ENCODE measurements around the gene PRPF38B. TPM values are rescaled to one million over a fixed set of nuclear protein-coding genes. Genes with fewer than 3 reads are reported as not detected.
"Not testable (repeated sequence)": the region's sequence is repeated elsewhere in the genome, so short reads cannot be mapped to it uniquely, and the experiment has no call there.

The PRPF38B gene
- total and polyA plus RNA-seq, 4 donors, result 9.5 to 20.9 (median 14.3) TPM

- H3K36me3 ChIP-seq (ENCODE audit: control insufficient read depth in 4 of 4, insufficient read depth in 3 of 4, low read depth in 1 of 4, low read length in 3 of 4), result peaks cover 4 to 50% (median 42%) of the 10 kb centered on the region in 4 donors
- H3K27ac ChIP-seq (ENCODE audit: low read depth in 1 of 2, low read length in 2 of 2), result no peak overlapping the region
- TF ChIP-seq MAX (IDR thresholded peaks at IDR 0.05) (no peak), FOXA2 (IDR thresholded peaks at IDR 0.05) (no peak), REST (IDR thresholded peaks at IDR 0.05) (no peak), EGR1 (IDR thresholded peaks at IDR 0.05; ENCODE audit: low read depth in 2 of 2) (no peak), NR2F2 (IDR thresholded peaks at IDR 0.05) (no peak), RXRA (IDR thresholded peaks at IDR 0.05) (no peak)
- no peaks in the 10 kb centered on the region for H3K9me3 ChIP-seq (ENCODE audit: control insufficient read depth in 4 of 4, low read length in 3 of 4)
- WGBS, result 90% methylated on average over 5 of the region's 5 CpGs
- no peak overlapping the region for H3K4me3 ChIP-seq (ENCODE audit: low read depth in 1 of 3, low read length in 3 of 3)
- no peaks in the 10 kb centered on the region for H3K4me1 ChIP-seq (ENCODE audit: control insufficient read depth in 4 of 4, insufficient read depth in 4 of 4, low read length in 3 of 4)
- no peaks in the 10 kb centered on the region for H3K27me3 ChIP-seq (ENCODE audit: control insufficient read depth in 4 of 4, insufficient read depth in 4 of 4, low read length in 3 of 4)
- H3K9ac ChIP-seq (ENCODE audit: low read depth in 1 of 2, low read length in 2 of 2), result no peak overlapping the region
- no peak for DNase-seq (ENCODE audit: low spot score)
These were observed 9.2 kb downstream of the PRPF38B start for GRCh38 chr1:108701176-108701849.

DNA sequence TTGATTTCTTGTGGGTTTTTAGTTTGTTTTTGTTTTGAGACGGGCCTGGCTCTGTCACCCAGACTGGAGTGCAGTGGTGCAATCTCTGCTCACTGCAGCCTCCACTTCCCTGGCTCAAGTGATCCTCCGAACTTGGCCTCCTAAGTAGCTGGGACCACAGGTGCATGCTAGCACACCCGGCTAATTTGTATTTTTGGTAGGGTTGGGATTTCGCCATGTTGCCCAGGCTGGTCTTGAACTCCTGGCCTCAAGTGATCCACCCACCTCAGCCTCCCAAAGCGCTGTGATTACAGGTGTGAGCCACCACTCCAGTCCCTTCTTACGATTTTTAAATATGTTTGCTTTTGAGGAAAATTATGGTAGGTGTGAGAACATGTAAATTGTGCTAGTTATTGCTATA, 10.0 kb downstream of the PRPF38B start:
- H3K4me3 ChIP-seq (ENCODE audit: low read depth in 1 of 3, low read length in 3 of 3); H3K9ac ChIP-seq (ENCODE audit: low read depth in 1 of 2, low read length in 2 of 2); H3K4me1 ChIP-seq (ENCODE audit: control insufficient read depth in 4 of 4, insufficient read depth in 4 of 4, low read length in 3 of 4); H3K27me3 ChIP-seq (ENCODE audit: control insufficient read depth in 4 of 4, insufficient read depth in 4 of 4, low read length in 3 of 4); DNase-seq (ENCODE audit: low spot score); H3K9me3 ChIP-seq (ENCODE audit: control insufficient read depth in 4 of 4, low read length in 3 of 4); H3K27ac ChIP-seq (ENCODE audit: low read depth in 1 of 2, low read length in 2 of 2): not testable (repeated sequence)
- WGBS, result 95% methylated on average over 6 of the region's 6 CpGs
- peaks cover 2 to 43% (median 36%) of the 10 kb centered on the region in 4 donors for H3K36me3 ChIP-seq (ENCODE audit: control insufficient read depth in 4 of 4, insufficient read depth in 3 of 4, low read depth in 1 of 4, low read length in 3 of 4)

GRCh38 chr1:108703939-108704338, 11.8 kb downstream of the PRPF38B start:
- H3K4me3 ChIP-seq (ENCODE audit: low read depth in 1 of 3, low read length in 3 of 3), result no peak overlapping the region
- no peaks in the 10 kb centered on the region for H3K27me3 ChIP-seq (ENCODE audit: control insufficient read depth in 4 of 4, insufficient read depth in 4 of 4, low read length in 3 of 4)
- 69% methylated on average over 6 of the region's 6 CpGs for WGBS
- TF ChIP-seq RAD21 (IDR thresholded peaks at IDR 0.05) (no peak), TAF1 (conservative IDR thresholded peaks at IDR 0.05) (no peak), FOXA2 (IDR thresholded peaks at IDR 0.05) (no peak), JUND (IDR thresholded peaks at IDR 0.05) (no peak), YY1 (IDR thresholded peaks at IDR 0.05) (no peak), MAX (IDR thresholded peaks at IDR 0.05) (no peak), CTCF (IDR thresholded peaks at IDR 0.05; ENCODE audit: low read depth, low read length, missing input control) (no peak), HNF4G (IDR thresholded peaks at IDR 0.05) (no peak), FOXA1 (IDR thresholded peaks at IDR 0.05) (no peak), REST (IDR thresholded peaks at IDR 0.05) (no peak), RXRA (IDR thresholded peaks at IDR 0.05) (no peak)
- H3K4me1 ChIP-seq (ENCODE audit: control insufficient read depth in 4 of 4, insufficient read depth in 4 of 4, low read length in 3 of 4), result no peaks in the 10 kb centered on the region
- DNase-seq (ENCODE audit: low spot score), result no peak
- H3K27ac ChIP-seq (ENCODE audit: low read depth in 1 of 2, low read length in 2 of 2), result no peak overlapping the region
- peaks cover 0 to 25% (median 19%) of the 10 kb centered on the region in 4 donors for H3K36me3 ChIP-seq (ENCODE audit: control insufficient read depth in 4 of 4, insufficient read depth in 3 of 4, low read depth in 1 of 4, low read length in 3 of 4)
- H3K9ac ChIP-seq (ENCODE audit: low read depth in 1 of 2, low read length in 2 of 2), result no peak overlapping the region
- no peaks in the 10 kb centered on the region for H3K9me3 ChIP-seq (ENCODE audit: control insufficient read depth in 4 of 4, low read length in 3 of 4)

Measured in liver (tissue), 9 donors.